Measurements from ENCODE around the gene FKBP6.
"Not testable (repeated sequence)": the region's sequence is repeated elsewhere in the genome, so short reads cannot be mapped to it uniquely, and the experiment has no call there.

Gene FKBP6

DNA sequence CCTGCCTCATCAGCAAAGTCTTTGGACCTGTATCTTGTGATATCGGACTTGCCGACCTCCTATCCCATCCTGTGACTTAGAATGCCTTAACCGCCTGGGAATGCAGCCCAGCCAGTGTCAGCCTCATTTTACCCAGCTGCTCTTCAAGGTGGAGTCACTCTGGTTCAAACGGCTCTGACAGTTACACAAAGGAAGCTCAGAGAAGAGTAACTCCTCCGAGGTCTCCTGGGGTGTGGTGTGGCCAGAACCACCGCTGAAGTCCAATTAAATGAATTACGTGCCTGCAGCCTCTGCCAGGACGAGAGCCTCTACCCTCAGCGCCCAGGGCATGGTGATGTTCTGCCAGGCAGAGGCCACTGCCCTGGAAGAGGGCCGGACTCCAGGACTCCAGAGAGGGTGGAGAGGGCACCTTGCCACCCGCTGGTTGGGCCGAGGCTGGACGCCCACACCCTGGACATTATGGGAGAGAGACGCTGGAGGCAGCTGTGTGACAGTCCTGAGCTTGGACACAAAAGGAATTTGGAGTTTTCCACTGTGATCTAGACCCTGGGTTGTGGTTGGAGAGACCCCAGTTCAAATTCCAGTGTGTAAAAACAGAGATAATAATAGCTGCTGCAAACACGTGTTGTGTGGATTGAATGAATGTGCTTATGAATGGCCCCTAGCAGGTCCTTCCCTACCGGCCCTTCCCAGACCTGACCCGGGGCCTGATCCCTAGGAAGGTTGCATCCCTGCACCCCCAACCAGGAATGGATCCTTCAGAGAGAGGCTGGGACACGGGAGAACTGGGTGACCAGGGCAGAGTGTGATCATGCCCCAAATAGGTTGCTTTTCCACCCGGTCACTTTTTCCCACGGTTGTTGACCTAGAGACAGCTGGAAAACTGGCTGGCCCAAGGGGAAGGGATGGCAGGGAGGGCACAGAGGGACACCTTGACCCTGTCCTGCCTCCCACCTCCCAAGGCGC is 67.9 kb downstream of the FKBP6 start:
- no peak for DNase-seq

DNA sequence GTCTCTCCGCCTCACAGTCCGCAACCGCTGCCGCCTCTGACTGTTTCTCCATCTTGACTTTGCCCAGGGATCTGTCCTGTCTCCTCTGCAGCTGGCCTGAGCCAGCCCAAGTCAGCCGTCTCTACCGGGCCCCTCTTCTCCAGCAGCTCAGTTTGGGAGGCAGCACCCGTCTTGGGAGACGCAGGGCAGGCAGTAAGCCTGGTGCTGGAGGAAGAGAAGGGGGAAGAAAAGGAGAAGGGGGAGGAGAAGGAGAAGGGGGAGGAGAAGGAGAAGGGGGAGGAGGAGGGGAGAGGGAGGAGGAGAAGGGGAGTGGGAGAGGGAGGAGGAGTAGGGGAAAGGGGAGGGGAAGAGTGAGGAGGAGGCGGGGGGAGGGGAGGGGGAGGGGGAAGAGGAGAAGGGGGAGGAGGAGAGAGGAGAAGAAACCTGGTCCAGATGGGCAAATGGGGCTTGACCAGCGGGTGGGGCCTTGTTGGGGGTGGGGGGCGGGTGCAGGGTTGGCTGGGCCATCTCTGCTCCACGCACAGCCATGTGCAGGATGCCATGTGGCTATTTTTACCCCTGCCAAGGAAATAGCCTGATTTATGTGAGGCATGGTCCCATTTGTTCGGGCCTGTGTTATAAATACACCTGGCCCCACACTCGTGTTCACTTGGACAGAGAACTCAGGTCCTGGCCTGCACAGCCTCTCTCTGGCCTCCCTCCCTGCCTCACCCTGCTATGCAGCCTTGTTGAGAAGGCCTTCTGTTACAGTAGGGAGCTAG is 69.7 kb downstream of the FKBP6 start:
- DNase-seq, result no peak

DNA sequence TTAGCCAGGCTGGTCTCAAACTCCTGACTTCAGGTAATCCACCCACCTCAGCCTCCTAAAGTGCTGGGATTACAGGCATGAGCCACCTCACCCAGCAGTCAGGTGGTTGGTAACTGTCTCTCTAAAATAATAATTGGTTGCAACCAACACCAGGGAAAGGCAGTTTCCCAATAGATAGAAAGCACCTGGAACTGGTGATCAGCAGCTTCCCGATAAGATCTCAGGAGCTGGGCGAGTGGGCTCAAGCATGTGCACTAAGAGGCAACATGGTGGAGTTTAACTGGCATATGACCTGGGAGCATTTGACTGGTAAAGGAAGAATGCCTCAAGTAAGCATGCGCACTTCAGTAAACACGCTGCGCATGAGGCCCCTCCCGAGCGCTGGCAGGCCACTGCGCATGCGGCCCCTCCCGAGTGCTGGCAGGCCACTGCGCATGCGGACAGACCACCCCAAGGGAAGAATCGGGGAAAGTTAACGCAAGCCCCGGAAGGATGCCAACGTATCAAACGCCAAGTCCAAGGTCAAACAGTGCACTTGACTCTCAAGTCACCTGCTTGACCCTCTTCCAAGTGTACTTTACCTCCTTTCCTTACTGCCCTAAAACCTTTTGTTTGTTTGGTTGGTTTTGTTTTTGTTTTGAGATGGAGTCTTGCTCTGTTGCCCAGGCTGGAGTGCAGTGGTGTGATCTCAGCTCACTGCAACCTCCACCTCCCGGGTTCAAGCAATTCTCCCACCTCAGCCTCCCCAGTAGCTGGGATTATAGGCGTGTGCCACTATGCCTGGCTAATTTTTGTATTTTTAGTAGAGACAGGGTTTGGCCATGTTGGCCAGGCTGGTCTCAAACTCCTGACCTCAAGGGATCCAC is 71.5 kb downstream of the FKBP6 start:
- DNase-seq, result not testable (repeated sequence)

DNA sequence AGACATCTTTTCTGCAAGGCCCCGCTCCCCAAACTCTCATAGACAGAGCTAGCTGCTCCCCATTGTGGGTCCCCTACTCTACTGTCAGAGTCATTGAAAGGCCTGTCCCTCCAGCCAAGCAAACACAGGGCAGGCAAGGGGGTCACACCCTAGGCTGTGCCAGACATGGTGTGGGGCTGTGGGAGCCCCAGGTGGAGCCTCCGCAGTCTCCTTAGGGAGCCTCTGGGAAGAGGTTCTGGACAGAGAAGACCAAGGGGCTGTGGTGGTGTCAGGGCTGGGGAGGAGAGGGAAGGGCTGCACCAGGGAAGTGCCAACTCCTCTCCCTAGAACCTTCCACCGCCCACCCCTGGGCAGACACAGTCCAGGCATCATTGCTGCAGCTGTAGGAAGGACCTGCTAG is 76.9 kb downstream of the FKBP6 start:
- DNase-seq, result not testable (repeated sequence)

All from HCEC 1CT (cell line).